IgD-negative memory B cell (primary cell): ENCODE data around the gene ALPP. TPM values are rescaled to one million over a fixed set of nuclear protein-coding genes. Genes with fewer than 3 reads are reported as not detected.
"Not testable (repeated sequence)": the region's sequence is repeated elsewhere in the genome, so short reads cannot be mapped to it uniquely, and the experiment has no call there.

Source experiments
- H3K27ac Mint-ChIP-seq, 3 donors: one replicate each; pipeline ENCODE4 v1.8.0; 2020 to 2022; ENCODE audit warnings: mild to moderate bottlenecking in 3 of 3, mixed read lengths in 3 of 3, moderate library complexity in 1 of 3
- H3K27me3 Mint-ChIP-seq: one replicate; pipeline ENCODE4 v1.8.0; 2021; ENCODE audit warnings: mixed read lengths
- H3K36me3 Mint-ChIP-seq: one replicate; pipeline ENCODE4 v1.8.0; 2020; ENCODE audit warnings: mild to moderate bottlenecking, mixed read lengths
- H3K4me1 Mint-ChIP-seq, 3 donors: one replicate each; pipeline ENCODE4 v1.8.0; 2020 to 2022; ENCODE audit warnings: mixed read lengths in 3 of 3, mild to moderate bottlenecking in 1 of 3
- H3K4me3 Mint-ChIP-seq, 4 donors: one replicate each; pipeline ENCODE4 v1.8.0; 2020 to 2022; ENCODE audit warnings: mild to moderate bottlenecking in 4 of 4, mixed read lengths in 4 of 4, moderate library complexity in 3 of 4
- H3K9me3 Mint-ChIP-seq, 3 donors: one replicate each; pipeline ENCODE4 v1.8.0; 2020 to 2021; ENCODE audit warnings: mixed read lengths in 3 of 3, mild to moderate bottlenecking in 1 of 3
- polyA plus RNA-seq: library from polyadenylated mRNA; unstranded; fragments of 300-500 nt; fragmentation: Illumina TruSeq; gene quantifications from one replicate; pipeline ENCODE4 v1.2.3, GENCODE V29; 2021

The ALPP gene
- polyA plus RNA-seq, 1 donor from 2014 or later, result not detected

DNA sequence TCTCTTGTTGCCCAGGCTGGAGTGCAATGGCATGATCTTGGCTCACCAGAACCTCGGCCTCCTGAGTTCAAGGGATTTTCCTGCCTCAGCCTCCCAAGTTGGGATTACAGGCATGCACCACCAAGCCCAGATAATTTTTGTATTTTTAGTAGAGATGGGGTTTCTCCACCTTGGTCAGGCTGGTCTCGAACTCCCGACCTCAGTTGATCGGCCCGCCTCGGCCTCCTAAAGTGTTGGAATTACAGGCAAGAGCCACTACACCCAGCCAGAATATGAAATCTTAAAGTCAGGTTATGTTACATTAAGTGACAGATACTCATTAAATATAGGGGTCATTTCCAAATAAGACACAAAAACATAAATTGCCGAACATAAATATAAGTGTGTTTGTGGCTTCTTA, 15.9 kb downstream of the ALPP start:
- H3K36me3 Mint-ChIP-seq, H3K4me1 Mint-ChIP-seq, H3K4me3 Mint-ChIP-seq, H3K27ac Mint-ChIP-seq, H3K9me3 Mint-ChIP-seq, H3K27me3 Mint-ChIP-seq: not testable (repeated sequence)

DNA sequence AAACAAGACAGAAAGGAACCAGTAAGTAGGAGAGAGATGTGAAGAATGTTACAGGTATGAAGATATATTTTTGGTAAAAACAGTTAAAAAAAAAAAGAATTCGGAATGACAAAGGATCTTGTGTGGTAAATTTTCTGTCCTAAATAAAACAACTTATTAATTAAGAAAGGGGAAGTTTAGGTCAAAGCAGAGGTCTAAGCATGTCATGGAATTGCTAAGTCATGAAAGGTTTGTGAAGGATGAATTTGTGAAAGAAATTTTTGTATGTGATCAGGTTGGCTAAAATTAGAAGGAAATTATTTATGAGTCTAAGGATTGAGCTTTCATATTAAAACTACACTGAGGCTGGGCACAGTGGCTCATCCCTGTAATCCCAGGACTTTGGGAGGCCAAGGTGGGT, 17.0 kb downstream of the ALPP start:
- H3K27me3 Mint-ChIP-seq, result peaks cover 8% of the 10 kb centered on the region
- H3K36me3 Mint-ChIP-seq, result peaks cover 2% of the 10 kb centered on the region
- H3K9me3 Mint-ChIP-seq, result no peaks in the 10 kb centered on the region
- no peak overlapping the region for H3K4me3 Mint-ChIP-seq
- H3K27ac Mint-ChIP-seq, result no peak overlapping the region
- peaks cover 0 to 3% (median 3%) of the 10 kb centered on the region in 3 donors for H3K4me1 Mint-ChIP-seq

DNA sequence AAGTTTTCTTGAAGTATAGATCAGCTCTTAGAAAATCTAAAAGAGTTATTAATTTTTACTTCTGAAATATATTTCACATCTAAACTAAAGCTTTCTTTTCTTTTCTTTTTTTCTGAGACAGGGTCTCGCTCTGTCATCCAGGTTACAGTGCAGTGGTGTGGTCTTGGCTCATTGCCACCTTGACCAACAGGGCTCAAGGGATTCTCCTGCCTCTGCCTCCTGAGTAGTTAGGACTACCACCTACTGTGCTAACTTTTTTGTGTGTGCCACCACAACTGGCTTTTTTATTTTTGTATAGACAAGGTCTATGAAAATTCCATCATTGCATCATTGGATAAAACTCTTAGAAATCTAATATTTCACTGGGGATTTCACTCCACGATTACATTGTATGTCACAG, 18.1 kb downstream of the ALPP start:
- peaks cover 8% of the 10 kb centered on the region for H3K27me3 Mint-ChIP-seq
- no peak overlapping the region for H3K27ac Mint-ChIP-seq
- peaks cover 2% of the 10 kb centered on the region for H3K36me3 Mint-ChIP-seq
- no peaks in the 10 kb centered on the region for H3K9me3 Mint-ChIP-seq
- H3K4me3 Mint-ChIP-seq, result no peak overlapping the region
- peaks cover 0 to 3% (median 0%) of the 10 kb centered on the region in 3 donors for H3K4me1 Mint-ChIP-seq

DNA sequence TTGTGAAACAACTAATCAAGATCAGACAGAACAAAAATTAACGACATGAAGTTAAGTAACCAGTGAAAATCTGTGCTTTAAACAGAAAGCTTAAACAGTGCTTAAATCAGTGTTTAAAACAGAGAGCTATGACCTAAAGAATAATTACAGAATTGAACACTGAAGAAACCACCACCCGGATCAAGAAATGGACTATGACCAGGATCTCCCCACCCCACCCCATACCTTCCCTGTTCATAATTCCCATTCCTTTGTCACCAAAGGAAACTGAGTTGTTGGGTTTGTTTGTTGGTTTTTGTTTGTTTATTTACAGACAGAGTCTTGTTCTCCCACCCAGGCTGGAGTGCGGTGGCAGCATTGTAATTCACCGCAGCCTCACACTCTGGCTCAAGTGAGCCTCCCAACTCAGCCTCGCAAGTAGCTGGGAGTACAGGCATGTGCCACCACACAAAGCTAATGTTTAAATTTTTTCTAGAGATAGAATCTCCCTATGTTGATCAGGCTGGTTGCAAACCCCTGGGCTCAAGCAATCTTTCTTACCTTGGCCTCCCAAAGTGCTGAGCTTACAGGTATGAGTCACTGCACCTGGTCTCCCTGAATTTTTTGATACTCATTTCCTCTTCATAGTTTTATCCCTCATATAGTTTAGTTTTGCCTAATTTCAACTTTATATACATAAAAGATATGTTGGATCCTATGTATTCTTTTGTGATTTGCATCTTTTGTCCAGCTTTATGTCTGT, 19.9 kb downstream of the ALPP start:
- H3K4me1 Mint-ChIP-seq, result peaks cover 0 to 3% (median 0%) of the 10 kb centered on the region in 3 donors
- peaks cover 4% of the 10 kb centered on the region for H3K27me3 Mint-ChIP-seq
- H3K9me3 Mint-ChIP-seq, result no peaks in the 10 kb centered on the region
- peaks cover 2% of the 10 kb centered on the region for H3K36me3 Mint-ChIP-seq
- no peak overlapping the region for H3K4me3 Mint-ChIP-seq
- no peak overlapping the region for H3K27ac Mint-ChIP-seq

DNA sequence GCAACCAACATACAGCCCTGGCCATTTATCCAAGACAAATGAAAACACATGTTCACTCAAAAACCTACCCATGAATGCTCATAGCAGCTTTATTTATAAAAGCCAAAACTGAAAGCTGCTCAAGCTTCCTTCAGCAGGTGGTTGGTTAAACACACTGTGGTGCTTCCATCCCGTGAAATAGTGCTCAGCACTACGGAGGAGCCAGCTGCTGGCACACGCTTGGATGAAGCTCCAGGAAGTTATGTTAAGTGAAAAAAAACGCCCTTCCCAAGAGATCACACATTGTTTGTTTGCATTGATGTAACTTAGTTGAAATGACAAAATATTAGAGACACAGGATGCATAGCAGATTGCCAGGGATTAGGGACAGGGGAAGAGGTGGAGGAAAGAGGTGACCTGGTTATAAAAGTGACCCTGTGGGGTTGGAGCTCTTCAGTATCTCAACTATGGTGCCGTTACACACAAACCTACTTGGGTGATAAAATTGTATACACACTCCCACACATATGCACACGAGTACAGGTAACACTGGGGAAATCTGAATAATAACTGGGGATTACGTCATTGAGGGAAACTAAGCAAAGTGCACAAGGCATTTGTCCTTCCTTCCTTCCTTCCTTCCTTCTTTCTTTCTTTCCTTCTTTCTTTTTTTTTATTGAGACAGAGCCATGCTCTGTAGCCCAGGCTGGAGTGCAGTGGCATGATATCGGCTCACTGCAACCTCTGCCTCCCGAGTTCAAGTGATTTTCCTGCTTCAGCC, 21.9 kb downstream of the ALPP start:
- Mint-ChIP-seq H3K36me3 (peaks cover 2% of the 10 kb centered on the region), H3K4me3 (no peak overlapping the region), H3K27ac (no peak overlapping the region), H3K27me3 (peaks cover 6% of the 10 kb centered on the region), H3K9me3 (no peaks in the 10 kb centered on the region), H3K4me1 (peaks cover 0 to 3% (median 0%) of the 10 kb centered on the region in 3 donors)

DNA sequence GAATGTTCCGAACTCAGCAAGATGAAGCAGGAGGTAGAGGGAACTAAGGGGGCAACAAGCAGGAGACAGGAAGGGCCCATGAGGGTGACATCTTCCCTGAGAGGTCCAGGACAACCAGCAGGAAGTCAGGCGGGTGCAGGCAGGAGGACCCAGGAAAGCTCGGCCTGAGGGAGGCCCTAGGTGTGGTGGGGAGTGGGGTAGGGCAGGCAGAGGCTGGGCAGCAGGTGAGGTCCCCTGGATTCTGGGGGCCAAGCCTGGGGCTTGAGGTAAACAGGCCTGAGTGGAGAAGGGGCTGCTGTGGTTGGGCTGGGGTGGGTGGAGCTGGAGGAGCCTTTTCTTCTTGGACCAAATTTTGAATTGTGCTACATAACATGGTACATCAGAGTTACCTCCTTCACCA, 24.0 kb downstream of the ALPP start:
- no peaks in the 10 kb centered on the region for H3K9me3 Mint-ChIP-seq
- peak overlapping the region in 1 of 4 donors; percentile 28 for H3K4me3 Mint-ChIP-seq
- peaks cover 0 to 3% (median 0%) of the 10 kb centered on the region in 3 donors for H3K4me1 Mint-ChIP-seq
- H3K27me3 Mint-ChIP-seq, result peaks cover 6% of the 10 kb centered on the region
- no peak overlapping the region for H3K27ac Mint-ChIP-seq
- no peaks in the 10 kb centered on the region for H3K36me3 Mint-ChIP-seq

DNA sequence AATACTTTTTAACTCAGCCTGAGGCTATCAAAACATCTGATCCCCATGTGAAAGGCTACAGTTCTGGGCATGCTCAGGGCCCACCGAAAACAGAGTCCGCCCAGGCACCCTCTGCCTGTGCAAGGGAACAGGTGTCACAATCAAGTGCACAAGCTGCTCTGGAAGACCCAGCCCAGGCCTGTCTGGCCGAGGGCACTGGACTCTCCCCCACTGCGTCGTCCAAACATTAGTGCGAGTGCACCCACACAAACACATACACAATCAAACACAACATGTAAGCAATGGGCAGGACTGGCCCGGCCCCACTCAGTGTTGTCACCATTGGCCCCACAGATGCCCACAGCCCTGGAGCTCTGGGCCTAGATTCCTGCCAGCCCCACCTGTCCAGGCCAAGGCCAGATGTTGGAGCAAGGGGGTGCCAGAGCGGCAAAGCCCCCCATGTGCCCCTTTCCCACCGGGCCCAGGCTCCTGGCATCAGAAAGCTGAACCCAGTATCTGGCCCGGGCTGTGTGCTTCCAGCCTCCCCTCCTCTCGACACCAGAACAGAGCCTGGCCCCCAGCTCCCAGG, 27.5 kb downstream of the ALPP start:
- Mint-ChIP-seq H3K27me3 (peaks cover 4% of the 10 kb centered on the region), H3K27ac (no peak overlapping the region), H3K36me3 (no peaks in the 10 kb centered on the region), H3K9me3 (no peaks in the 10 kb centered on the region), H3K4me1 (no peaks in the 10 kb centered on the region), H3K4me3 (no peak overlapping the region)

DNA sequence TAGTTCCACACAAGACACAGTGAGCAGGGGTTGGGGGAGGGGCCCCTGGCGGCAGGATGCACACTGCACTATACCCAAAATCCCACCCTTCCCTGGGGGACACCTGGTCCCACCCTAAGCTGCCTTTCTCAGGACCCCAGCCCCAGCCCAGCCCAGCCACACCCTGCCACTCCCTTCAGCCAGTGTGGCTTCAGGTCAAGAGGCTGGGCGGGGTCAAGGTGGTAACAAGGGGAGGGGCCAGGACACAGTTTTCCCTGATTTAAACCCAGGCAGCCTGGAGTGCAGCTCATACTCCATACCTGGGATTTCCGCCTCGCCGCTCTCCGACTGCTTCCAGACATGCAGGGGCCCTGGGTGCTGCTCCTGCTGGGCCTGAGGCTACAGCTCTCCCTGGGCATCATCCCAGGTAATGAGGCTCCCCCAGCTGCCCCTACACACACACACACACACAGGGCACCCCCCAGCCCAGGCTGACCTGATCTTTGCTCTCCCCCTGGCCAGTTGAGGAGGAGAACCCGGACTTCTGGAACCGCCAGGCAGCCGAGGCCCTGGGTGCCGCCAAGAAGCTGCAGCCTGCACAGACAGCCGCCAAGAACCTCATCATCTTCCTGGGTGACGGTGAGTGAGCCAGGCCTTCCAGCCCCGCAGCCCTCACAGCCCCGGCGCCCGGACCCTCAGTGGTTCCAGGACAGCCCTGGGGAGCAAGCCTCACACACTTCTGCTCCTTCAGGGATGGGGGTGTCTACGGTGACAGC, 28.2 kb downstream of the ALPP start, which contains the start of gene ALPG:
Gene ALPG (plus strand): TSS at position 289 of the 755 bp plus-strand sequence. CDS start 51 bp downstream, at position 340.
- H3K27ac Mint-ChIP-seq, result peak within 1 kb of the TSS in 1 of 3 donors; percentile 72
- no peaks in the 10 kb centered on the region for H3K36me3 Mint-ChIP-seq
- H3K4me1 Mint-ChIP-seq, result no peaks in the 10 kb centered on the region
- peaks cover 8% of the 10 kb centered on the region for H3K27me3 Mint-ChIP-seq
- no peaks in the 10 kb centered on the region for H3K9me3 Mint-ChIP-seq
- peak within 1 kb of the TSS in 1 of 4 donors; percentile 17 for H3K4me3 Mint-ChIP-seq

DNA sequence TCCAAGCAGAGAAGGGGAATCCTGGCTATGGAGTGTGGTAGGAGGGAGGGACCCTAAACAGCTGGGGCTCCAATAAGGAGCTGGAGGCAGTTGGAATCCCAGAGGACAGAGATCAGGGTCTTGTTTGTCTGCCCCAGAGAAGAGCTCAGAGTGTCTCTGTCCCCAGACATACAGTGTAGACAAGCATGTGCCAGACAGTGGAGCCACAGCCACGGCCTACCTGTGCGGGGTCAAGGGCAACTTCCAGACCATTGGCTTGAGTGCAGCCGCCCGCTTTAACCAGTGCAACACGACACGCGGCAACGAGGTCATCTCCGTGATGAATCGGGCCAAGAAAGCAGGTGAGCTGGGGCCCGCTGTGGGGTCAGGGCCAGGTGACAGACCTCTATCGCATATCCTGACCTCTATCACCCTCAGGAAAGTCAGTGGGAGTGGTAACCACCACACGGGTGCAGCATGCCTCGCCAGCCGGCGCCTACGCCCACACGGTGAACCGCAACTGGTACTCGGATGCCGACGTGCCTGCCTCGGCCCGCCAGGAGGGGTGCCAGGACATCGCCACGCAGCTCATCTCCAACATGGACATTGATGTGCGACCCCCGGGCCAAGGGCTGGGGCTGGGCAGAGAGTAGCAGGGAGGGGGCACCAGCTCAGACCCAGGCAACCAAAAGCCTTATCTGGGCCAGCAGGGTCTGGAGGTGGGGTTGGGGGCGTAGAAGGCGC, 29.0 kb downstream of the ALPP start:
- H3K4me1 Mint-ChIP-seq, H3K36me3 Mint-ChIP-seq, H3K27ac Mint-ChIP-seq, H3K9me3 Mint-ChIP-seq: not testable (repeated sequence)
- H3K4me3 Mint-ChIP-seq, result peak overlapping the region in 1 of 4 donors; percentile 17
- H3K27me3 Mint-ChIP-seq, result peaks cover 11% of the 10 kb centered on the region

DNA sequence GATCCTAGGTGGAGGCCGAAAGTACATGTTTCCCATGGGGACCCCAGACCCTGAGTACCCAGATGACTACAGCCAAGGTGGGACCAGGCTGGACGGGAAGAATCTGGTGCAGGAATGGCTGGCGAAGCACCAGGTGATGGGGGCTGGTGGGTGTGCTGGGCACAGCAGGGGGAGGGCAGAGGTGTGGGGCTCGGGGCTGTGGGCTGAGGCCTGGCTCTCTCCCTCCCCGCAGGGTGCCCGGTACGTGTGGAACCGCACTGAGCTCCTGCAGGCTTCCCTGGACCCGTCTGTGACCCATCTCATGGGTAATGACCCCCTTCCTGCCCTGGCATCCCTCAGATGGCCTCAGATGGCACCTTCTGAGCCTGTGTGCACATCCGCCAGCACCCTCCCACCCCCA, 29.7 kb downstream of the ALPP start:
- Mint-ChIP-seq H3K4me1 (peaks cover under 1 to 10% (median 5%) of the 10 kb centered on the region in 3 donors), H3K27me3 (peaks cover 16% of the 10 kb centered on the region)
- not testable (repeated sequence) for H3K36me3 Mint-ChIP-seq, H3K4me3 Mint-ChIP-seq, H3K27ac Mint-ChIP-seq, H3K9me3 Mint-ChIP-seq

DNA sequence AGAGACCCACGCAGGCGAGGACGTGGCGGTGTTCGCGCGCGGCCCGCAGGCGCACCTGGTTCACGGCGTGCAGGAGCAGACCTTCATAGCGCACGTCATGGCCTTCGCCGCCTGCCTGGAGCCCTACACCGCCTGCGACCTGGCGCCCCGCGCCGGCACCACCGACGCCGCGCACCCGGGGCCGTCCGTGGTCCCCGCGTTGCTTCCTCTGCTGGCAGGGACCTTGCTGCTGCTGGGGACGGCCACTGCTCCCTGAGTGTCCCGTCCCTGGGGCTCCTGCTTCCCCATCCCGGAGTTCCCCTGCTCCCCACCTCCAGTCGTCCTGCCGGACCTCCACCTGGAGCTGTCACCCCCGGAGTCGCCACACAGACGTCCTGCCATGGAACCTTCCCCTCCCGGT, 31.1 kb downstream of the ALPP start:
- H3K4me3 Mint-ChIP-seq, result not testable (repeated sequence)
- H3K27me3 Mint-ChIP-seq, result peaks cover 20% of the 10 kb centered on the region

DNA sequence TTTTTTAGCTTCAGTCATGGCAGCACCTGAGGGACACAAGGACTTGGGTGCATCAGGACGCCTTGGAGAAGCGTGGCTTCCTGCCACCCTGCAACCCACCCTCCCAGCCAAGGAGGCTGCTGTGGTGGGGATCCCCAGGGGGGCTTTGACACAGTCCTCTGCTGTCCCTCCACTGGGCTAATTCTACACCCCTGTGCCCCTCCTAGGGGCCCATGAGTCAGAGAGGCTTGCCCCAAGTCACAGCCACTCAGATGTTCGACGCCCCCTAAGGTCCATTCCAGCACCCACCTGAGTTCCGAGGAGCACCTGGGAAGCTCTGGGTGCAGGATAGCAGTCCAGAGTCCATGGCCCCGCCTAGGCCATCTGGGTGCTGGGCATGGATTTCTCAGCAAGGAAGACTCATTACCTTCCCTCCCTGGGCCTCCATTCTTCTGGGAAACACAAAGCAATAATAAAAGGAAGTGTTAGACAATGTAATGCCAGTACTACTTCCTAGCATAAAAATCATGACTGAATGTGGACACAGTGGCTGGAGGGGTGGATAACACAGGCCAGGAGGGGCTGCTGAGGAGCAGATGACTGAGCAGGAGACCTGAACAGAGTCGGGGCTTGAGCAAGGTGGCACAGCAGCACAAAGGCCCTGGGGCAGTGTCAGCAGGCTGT, 31.8 kb downstream of the ALPP start:
- no peaks in the 10 kb centered on the region for H3K36me3 Mint-ChIP-seq
- H3K4me1 Mint-ChIP-seq, result peaks cover 3 to 14% (median 9%) of the 10 kb centered on the region in 3 donors
- no peak overlapping the region for H3K4me3 Mint-ChIP-seq
- H3K27ac Mint-ChIP-seq, result no peak overlapping the region
- peaks cover 22% of the 10 kb centered on the region for H3K27me3 Mint-ChIP-seq
- no peaks in the 10 kb centered on the region for H3K9me3 Mint-ChIP-seq

More for the DNA sequence above, 31.1 kb downstream of the ALPP start:
- not testable (repeated sequence) for H3K27ac Mint-ChIP-seq, H3K36me3 Mint-ChIP-seq, H3K9me3 Mint-ChIP-seq
- H3K4me1 Mint-ChIP-seq, result peaks cover 3 to 14% (median 9%) of the 10 kb centered on the region in 3 donors

DNA sequence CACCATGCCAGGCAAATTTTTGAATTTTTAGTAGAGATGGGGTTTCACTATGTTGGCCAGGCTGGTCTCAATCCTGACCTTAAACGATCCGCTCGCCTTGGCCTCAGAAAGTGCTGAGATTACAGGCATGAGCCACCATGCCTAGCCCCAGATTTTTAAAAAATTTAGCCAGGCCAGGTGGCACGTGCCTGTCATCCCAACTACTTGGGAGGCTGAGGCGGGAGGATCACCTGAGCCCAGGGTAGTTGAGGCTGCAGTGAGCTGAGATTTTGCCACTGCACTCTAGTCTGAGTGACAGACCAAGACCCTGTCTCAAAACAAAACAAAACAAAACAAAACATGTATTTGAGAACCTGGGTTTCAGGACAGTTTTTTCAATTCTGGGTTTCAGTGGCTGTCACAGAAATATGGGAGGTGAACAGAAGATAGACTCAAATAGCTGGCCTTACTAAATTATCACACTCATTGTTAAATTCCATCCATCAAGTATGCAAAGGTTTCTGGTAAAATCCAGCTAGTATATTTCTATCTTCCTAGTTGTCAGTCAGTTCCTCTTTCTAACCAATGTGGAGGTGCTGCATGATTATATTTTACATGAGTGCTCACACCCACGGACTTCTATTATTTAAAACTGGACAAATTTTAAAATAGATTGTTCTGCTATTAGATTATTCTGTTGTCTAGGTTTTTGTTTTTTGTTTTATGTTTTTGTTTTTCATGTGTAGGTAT, 33.5 kb downstream of the ALPP start:
- Mint-ChIP-seq H3K27me3 (peaks cover 34% of the 10 kb centered on the region), H3K4me1 (peaks cover 3 to 14% (median 9%) of the 10 kb centered on the region in 3 donors), H3K36me3 (no peaks in the 10 kb centered on the region), H3K9me3 (no peaks in the 10 kb centered on the region), H3K27ac (no peak overlapping the region), H3K4me3 (no peak overlapping the region)
